ENCODE results near the gene PORCN.

The PORCN gene

DNA sequence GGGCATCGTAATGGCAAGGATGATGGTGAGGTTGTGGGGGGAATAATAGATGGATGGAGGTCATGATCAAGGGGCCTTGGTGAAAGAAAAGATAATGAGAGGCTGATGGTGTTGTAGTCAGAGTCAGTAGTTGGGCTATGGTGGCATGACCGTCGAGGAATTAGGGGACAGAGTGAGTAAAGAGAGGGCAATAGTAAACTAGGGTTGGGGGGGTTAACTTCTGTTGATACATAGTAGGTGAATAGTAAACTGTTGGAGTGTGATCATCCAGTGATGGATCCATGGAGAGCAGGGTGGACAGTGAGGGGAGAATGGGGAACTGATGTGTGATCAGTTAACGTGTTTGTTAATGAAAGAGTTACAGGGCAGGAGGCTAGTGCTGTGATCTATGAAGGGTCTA is 31.9 kb upstream of the PORCN start:
- DNase-seq (ENCODE audit: low read depth), result no peak

DNA sequence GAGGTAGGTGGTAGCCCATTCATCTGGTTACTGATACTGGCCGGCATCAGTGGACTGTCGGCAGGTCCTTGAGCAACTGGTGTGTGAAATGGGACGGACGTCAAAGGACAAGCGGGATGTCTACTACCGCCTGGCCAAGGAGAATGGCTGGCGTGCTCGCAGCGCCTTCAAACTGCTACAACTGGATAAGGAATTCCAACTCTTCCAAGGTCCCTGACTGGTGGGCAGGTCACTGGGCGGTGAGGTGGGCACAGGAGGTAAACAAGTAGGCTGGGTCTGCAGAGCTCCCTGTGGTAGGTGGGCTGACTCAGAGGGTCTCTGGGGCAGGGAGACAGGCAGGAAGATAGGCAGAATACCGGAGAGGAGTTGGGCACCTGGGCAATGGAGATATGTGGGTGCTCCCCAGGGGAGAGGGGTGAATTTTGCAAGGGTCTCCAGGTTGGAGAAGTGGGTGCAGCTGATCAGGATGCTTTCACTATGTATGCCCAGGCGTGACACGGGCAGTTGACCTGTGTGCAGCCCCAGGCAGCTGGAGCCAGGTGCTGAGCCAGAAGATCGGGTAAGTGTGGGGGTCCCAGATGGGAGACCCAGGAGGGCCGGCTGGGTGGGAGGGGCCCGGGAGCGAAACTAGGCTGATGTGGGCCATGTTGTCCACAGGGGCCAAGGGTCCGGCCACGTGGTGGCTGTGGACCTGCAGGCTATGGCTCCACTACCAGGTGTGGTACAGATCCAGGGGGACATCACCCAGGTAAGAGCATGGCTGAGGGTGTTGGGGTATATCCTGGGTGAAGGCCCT is 30.6 kb upstream of the PORCN start:
- DNase-seq (ENCODE audit: low read depth), result no peak

DNA sequence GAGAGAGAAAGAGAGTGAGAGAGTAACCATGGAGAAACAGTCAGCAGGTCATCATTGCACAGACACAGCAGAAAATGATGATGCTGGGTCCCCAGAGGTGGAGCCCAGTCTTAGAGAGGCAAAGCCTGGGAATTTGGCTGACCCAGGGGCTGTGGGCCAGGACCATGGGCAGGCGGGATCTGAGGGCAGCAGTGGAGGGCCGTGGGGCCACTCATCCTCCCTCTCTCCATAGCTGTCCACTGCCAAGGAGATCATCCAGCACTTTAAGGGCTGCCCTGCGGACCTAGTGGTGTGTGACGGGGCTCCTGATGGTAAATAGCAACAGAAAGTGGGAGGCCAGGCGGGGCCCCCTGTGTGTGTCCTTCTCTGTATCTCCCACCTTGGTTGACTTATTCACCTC is 30.0 kb upstream of the PORCN start:
- DNase-seq (ENCODE audit: low read depth), result no peak

DNA sequence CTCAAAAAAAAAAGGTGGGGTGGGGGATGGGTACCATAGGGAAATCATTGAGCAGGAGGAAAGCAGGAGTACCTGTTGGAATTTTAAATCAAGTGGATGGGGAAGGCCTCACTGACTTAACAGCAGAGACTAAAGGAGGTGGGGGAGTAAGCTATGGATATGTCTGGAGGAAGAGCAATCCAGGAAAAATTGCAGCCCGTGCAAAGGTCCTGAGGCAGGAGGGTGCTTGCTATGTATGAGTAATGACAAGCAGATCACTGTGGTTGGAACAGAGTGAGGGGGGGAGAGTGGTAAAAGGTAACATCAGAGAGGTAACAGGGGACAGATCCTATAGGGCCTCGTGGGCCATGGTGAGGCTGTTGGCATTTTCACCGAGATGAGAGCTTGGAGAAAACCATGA is 28.6 kb upstream of the PORCN start:
- no peak for DNase-seq (ENCODE audit: low read depth)

DNA sequence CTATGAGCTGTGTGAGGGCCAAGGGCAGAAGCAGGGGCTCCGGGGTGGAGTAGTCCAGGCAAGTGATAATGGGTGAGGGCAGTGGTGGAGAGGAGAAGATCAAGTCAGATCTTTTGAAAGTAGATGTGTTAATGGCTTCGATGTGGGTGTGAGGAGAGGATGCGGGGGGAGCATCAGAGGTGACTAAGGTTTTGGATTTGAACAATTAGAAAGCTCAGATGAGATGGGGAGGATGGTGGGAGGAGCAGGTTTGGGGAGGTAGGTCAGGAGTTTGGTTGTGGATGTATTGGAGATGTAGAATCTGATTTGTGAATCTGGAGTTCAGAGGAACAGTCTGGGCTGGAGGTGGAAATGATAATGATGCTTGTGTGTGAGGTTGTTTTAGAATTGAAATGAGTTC is 28.2 kb upstream of the PORCN start:
- DNase-seq (ENCODE audit: low read depth), result no peak

DNA sequence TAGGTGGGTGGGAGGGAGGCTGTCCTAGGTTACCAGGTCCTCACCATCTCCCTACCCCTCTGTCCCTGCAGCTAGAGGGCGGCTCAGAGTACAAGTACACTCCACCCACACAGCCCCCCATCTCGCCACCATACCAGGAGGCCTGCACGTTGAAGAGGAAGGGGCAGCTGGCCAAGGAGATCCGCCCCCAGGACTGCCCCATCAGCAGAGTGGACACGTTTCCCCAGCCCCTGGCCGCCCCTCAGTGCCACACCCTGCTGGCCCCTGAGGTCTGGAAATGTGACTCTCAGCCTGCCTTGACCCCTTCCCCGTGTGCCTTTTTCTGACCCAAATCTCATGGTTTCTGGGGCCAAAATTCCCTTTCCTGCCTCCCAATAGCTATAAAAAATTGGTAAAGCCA is 26.3 kb upstream of the PORCN start:
- no peak for DNase-seq (ENCODE audit: low read depth)

DNA sequence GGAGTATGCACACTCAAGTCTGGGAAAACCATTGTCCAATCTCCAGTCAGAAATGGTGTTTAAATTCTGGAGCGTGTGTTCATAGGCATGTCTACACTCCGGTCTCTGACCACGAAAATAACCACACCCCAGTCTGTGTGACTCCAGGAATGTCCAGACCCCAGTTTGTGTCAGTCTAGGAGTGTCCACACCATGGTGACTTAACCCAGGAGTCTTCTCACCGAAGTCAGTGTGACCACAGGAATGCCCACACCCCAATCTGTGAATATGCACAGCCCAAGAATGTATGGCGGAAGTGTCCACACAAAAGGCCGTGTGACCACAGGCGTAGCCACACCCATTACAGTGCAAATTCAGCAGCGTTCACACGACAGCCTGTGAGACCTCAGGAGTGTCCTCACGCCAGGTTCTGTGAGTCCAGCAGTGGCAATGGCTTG is 21.4 kb upstream of the PORCN start:
- DNase-seq (ENCODE audit: low read depth), result no peak

DNA sequence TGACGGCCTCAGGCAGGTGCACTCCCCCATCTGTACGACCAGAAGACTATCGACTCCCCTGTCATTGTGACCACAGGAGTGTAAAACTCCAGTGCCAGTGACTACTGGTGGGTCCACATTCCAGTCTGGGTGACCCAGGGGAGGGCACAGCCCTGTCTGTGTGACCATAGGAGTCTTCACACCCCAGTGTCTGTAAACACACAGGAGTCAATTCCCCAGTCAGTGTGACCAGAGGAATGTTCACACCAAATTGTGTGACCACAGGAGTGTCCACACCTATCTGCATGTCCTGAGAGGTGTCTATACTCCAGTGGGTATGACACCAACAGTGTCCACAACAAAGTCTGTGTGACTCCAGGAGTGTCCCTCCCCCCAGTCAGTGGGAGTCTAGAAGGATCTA is 20.8 kb upstream of the PORCN start:
- no peak for DNase-seq (ENCODE audit: low read depth)

DNA sequence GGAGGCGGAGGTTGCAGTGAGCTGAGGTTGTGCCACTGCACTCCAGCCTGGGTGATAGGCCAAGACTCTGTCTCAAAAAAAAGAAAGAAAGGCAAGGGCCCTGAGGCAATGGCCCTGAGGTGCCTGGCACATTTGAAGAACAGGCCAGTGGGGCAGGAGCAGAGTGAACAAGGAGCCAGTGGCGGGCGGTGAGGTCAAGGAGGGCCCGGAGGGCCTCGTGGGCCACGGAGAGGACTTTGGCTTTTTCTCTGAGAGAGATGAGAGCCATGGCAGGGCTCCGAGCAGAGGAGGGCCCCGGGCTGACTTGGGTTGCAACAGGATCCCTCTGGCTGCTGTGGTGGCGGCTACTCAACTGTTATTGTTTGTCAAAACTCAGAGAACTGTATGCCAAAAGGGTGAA is 19.5 kb upstream of the PORCN start:
- DNase-seq (ENCODE audit: low read depth), result no peak

DNA sequence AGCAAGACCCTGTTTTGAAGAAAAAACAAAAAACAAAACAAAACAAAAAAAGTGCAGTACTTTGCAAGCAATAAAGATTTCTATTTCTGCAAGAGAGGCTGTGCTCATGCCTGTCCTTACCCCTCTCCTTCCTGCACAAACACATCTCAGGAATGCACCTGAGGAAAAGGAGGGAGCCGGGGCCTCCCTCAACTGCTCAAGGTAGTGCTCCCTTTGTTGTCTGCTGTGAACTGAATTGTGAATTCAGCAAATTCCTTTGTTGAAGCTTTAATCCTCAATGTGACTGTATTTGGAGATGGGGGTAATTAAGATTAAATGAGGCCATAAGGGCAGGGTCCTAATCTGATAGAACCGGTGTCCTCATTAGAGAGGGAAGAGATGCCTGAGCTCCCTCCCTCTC is 18.9 kb upstream of the PORCN start:
- no peak for DNase-seq (ENCODE audit: low read depth)

DNA sequence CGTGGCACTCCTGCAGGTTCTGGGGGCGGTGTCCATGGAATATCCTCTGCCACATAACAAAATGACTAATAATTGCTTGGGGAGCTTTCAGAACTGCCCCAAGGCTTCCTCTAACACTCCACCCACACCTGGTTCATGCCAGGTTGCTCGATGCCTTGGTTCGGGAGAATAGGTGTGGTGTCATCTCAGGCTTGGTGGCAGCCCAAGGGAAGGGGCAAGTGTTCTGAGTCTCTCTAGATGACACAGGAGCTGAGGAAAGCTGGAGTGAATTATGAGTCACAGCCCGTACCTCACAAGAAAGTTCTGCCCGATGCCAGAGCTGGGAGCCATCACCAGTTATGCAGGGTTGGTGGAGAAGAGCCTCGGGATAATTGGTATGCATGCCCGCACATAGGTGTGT is 18.1 kb upstream of the PORCN start:
- DNase-seq (ENCODE audit: low read depth), result no peak

DNA sequence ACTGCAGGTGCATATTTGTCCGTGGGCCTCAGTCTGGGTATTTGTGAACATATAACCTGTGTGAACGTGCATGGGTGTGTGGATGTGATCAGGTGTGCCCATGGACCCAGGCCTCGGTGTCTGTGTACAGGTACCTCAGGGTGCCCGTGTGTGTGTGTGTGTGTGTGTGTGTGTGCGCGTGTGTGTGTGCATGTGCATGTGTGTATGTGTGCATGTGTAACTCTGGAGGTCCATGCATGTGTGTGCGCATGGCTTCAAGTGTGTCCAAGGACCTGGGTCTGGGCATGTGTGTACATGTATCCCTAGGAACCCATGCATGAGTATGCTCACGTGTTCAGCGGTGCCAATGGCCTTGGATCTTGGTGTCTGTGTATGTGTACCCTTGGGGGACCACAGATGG is 17.0 kb upstream of the PORCN start:
- DNase-seq (ENCODE audit: low read depth), result no peak

DNA sequence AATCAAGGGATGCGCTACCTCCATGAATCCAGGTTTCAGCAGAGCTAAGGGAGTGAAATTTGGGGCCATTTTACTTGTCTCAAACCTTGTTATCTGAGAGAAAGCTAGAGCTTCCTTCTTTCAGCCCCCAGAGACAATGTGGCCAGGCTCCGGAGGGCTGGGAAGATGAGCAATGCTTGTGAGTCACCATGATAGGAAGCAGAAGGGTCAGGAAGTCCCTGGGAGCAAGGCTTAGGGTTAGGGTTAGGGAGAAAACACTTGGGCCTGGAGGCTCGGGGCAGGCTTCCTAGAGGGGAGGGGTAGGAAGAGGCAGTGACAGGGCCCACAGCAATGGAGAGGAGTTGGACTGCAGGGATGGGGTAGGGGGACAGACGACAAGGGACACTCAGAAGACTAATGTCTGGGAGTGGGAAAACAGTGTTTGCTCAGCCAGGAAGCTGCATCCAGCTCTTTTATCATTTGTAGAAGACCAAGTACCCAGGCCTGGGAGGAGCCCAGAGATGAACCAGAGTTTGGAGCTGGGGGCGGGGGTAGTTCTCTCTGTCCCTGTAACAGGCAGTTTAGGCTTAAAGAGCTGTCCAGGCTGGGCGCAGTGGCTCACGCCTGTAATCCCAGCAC is 16.4 kb upstream of the PORCN start:
- DNase-seq (ENCODE audit: low read depth), result no peak

DNA sequence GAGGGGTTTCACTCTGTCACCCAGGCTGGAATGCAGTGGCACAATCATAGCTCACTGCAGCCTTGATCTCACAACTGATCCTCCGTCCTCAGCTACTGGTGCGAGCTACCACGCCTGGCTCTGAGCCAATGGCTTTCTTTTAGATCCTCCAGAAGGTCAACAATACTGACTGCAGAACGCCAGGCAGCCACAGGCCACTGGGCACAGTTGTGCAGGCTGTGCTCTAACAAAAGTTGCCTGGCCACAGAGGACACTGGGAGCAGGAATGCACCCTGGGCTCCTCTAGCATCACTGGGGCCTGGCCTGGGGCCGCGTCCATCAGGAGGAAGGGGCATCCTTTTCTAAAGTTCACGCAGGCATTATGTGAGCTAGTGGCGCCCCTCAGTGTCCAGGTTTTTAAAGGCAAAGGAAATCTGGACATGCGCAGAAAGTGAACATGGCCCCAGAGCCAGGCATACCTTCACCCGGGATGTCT is 14.9 kb upstream of the PORCN start:
- no peak for DNase-seq (ENCODE audit: low read depth)

DNA sequence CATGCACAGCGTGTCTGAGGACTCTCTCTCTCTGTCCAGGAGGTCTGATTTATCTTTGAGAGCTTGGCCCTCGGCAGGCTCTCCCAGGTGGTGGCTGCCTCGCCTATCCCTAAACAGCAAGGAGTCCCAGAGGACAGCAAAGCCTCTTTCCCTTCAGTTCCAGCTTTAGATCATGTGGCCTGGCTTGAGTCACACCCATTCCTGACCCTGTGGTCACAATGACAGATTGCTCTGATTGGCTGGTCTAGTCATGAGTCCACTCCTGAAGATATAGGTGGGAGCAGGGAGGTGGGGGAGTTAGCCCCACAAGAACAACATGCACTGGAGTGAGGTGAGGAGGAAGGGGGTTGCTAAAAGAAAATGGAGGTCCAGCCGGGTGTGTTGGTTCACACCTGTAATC is 12.1 kb upstream of the PORCN start:
- DNase-seq (ENCODE audit: low read depth), result no peak

DNA sequence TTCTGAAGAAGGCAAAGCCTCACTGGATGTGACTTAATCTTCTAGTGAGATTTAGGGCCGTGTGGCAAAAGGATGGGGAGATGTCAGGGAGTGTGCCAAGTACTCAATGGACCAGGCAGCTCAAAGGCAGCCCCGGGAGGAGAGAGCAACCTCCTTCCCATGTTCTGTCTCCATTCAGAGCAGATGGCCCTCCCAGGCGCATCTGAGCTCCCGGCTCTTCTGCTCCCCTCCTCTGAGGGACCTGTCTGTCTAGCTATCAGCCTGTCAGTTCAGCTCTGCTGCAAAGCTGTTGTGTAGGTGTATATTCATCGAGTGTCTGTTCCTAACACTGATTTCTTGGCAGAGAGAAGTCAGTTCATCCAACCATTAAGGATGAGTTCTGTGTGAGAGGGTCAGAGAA is 10.9 kb upstream of the PORCN start:
- DNase-seq (ENCODE audit: low read depth), result no peak

DNA sequence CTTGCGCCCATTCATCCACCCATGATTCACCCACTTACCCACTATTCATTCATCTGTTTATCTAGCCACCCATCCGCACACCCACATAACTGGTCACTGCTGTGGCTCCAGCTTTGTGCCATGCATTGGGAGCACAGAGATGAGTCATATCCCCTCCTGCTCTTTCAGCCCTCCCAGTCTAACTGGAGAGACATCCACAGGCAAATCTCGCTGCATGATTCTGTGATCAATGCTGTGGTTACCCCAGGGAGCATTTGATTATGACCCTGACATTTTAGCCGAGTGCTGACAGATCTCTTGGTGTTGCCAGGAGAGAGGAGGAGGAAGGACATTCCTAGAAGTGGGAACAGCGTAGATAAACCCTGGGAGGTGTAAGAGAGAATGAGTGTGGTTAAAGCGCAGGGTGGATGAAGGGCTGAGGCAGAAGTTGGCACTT is 10.4 kb upstream of the PORCN start:
- no peak for DNase-seq (ENCODE audit: low read depth)

DNA sequence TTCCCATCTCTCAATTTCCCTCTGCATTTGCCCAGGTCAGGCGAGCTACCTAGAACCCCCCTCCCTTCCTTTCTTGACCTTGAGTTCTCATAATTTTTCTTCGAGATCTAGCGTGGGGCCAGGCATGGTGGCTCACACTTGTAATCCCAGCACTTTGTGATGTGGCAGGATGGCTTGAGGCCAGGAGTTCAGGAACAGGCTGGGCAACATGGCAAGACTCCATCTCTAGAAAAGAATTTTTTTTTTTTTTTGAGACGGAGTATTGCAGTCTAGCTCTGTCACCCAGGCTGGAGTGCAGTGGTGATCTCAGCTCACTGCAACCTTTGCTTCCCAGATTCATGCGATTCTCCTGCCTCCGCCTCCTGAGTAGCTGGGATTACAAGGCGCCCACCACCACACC is 4.5 kb upstream of the PORCN start:
- no peak for DNase-seq (ENCODE audit: low read depth)

DNA sequence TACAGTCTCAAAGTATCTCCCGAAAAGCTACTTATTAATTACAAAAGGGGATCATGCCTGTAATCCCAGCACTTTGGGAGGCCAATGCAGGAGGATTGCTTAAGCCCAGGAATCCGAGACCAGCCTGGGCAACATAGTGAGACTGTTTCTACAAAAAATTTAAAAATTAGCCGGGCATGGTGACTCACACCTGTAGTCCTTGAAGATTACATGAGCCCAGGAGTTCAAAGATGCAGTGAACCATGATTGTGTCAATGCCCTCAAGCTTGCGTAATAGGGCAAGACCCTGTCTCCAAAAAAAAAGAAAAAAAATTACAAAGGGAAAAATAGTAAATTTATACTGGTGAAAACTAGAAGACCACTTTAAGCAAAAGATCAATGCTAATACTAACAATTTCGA is 3.3 kb upstream of the PORCN start:
- no peak for DNase-seq (ENCODE audit: low read depth)

DNA sequence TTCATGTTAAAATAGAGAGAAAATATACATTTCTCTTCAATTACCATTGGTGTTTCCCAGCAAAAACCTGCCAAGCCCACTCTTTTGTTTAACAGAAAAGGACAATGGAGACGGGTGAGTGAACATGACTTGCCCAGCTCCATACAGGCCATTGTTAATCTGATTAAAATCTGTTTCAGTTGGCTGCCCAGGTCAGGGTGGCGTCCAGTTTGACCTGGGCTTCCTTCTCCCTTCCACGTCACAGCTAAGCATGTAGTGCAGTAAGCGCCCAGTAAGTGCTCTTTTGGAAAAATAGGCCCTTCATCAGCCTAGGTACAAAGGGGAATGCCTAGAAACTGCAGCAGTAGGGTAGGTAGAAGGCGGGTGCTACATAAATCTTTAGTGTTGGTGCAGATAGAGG is 1.5 kb upstream of the PORCN start:
- no peak for DNase-seq (ENCODE audit: low read depth)

DNA sequence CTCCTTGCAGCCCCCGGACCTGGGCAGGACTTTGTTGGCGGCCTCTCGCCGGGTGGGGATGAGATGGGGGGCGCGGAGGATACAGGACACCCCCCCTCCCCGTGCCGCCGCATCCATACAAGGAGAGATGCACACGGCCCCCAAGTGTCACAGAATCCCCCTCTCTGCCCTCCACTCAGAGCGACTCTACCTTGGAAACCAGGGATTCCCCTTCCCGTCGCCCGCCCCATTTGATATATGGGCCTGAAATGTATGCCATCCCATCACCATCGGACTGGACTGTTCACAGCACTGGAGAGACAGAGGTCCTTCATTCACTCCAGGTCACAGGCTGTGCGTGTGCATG is 426 bp downstream of the PORCN start:
- DNase-seq (ENCODE audit: low read depth), result no peak

DNA sequence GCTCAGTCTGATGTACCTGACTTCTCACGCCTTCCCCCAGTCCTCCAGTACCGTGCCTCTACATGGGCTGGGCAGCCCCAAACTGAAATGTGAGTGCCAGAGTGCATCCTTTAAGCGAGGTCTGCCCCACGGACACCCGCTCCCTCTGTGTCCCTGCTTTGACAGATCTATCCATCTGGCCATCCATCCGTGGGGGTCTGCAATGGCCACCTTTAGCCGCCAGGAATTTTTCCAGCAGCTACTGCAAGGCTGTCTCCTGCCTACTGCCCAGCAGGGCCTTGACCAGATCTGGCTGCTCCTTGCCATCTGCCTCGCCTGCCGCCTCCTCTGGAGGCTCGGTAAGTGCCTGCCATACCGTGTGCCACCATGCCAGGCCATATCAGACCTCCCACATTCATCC is 827 bp downstream of the PORCN start:
- DNase-seq (ENCODE audit: low read depth), result no peak

DNA sequence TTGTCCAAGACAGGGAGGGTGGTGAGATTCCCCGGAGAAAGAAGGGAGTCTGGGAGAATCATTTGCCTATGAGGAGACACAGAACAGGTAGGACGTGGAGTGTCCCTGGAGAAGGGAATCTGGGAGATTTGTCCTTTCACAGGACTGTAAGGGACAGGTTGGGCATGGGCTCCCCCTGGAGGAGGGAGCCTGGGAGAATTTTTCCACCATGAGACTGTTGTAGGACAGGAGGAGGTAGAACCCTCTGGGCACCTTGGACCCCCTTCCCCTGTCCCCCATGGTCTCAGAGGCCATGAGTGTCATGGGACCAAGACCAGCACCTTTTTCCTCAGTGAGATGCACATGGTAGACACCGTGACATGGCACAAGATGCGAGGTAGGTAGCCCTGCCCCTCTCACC is 2.8 kb downstream of the PORCN start:
- DNase-seq (ENCODE audit: low read depth), result no peak

DNA sequence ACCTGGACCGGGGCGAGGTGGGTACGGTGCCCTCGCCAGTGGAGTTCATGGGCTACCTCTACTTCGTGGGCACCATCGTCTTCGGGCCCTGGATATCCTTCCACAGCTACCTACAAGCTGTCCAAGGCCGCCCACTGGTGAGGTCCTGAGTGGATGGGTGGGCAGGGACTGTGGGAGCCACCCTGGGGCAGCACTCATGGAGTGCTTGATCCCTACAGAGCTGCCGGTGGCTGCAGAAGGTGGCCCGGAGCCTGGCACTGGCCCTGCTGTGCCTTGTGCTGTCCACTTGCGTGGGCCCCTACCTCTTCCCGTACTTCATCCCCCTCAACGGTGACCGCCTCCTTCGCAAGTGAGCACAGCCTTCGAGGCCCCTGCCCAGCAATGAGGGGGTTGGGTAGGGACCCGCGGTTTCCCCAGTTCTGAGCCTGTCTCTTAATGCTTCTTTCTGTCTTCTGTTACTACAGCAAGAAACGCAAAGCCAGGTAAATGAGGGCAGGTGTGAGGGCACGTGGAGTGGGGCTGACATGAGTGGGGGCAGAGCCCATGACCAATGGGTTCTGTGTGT is 3.7 kb downstream of the PORCN start:
- DNase-seq (ENCODE audit: low read depth), result no peak
